ENCODE data around the gene MPPED2. TPM values are rescaled to one million over a fixed set of nuclear protein-coding genes. Genes with fewer than 3 reads are reported as not detected.

MPPED2 gene
- total RNA-seq, 1 experiment from 2014 or later, result not detected

DNA sequence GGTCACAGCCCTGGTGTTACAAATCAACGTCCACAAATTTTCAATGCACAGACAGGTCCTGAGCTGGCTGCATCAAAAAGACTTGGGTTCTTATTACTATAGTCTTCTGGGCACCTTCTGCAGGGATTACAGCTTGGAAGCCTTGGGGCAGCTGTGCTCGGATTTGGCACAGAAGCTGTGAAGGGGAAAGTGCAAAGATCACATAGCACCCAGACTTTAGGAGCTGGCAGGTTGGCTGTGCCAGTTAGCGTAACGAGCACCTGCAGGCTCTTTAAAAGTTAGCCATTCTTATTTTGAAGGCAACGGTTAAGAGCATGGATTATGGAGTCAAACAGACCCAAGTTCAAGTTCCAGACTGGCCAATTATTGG, 162.9 kb downstream of the MPPED2 start:
- Histone ChIP-seq H3K36me3 (ENCODE audit: control insufficient read depth in 1 of 2, insufficient read depth in 2 of 2, low read length in 2 of 2) (no peaks in the 10 kb centered on the region), H3K9me2 (ENCODE audit: insufficient read depth) (no peaks in the 10 kb centered on the region), H2AFZ (ENCODE audit: low read depth, low read length, poor library complexity, severe bottlenecking) (no peak overlapping the region), H3K4me3 (replicated peaks in 1 of 2; ENCODE audit: low read depth in 1 of 2, low read length in 2 of 2) (no peak overlapping the region), H3K4me1 (ENCODE audit: control insufficient read depth in 1 of 2, insufficient read depth in 2 of 2, low read length in 2 of 2) (no peaks in the 10 kb centered on the region), H3K27me3 (ENCODE audit: insufficient read depth, low read length) (peaks cover 85% of the 10 kb centered on the region), H3K4me2 (ENCODE audit: low read length) (no peak overlapping the region), H3K9me3 (ENCODE audit: control insufficient read depth in 1 of 2, insufficient read depth in 1 of 2, low read depth in 1 of 2, low read length in 2 of 2) (no peaks in the 10 kb centered on the region), H3K27ac (ENCODE audit: low read depth, low read length) (no peak overlapping the region), H3K79me2 (ENCODE audit: insufficient read depth, low read length) (no peaks in the 10 kb centered on the region), H4K20me1 (ENCODE audit: insufficient read depth) (no peaks in the 10 kb centered on the region), H3K9ac (ENCODE audit: low read length) (no peak overlapping the region)
- CTCF ChIA-PET, result no interaction called here
- ATAC-seq, result no peak
- POLR2A ChIA-PET, result no interaction called here
- no TSS peak for BruUV-seq (replicated peaks)
- DNase-seq (ENCODE audit: low read depth, low spot score), result no peak
- RAD21 ChIA-PET (ENCODE audit: low non-redundant PET in 1 of 2, low total read pairs in 2 of 2, uncharacterized antibody in 2 of 2, unreplicated experiment in 2 of 2), result no interaction called here
- TF ChIP-seq EZH2 (IDR thresholded peaks at IDR 0.05) (no peak), RAD21 (IDR thresholded peaks at IDR 0.05; ENCODE audit: low read depth) (no peak), FOSL1 (IDR thresholded peaks at IDR 0.05; ENCODE audit: low read depth) (no peak), YY1 (IDR thresholded peaks at IDR 0.05; ENCODE audit: extremely low read depth, insufficient replicate concordance, low read depth, low read length) (no peak), POLR2AphosphoS5 (IDR thresholded peaks at IDR 0.05; ENCODE audit: low read depth, low read length) (no peak), EZH2phosphoT487 (IDR thresholded peaks at IDR 0.05; ENCODE audit: borderline replicate concordance) (no peak), CBX3 (IDR thresholded peaks at IDR 0.05; ENCODE audit: low read depth) (no peak), EGR1 (IDR thresholded peaks at IDR 0.05; ENCODE audit: low read depth) (no peak), TCF7L2 (IDR thresholded peaks at IDR 0.05; ENCODE audit: borderline replicate concordance, extremely low read depth, insufficient read depth, insufficient read length) (no peak)
- TF ChIP-seq, protein P1, sequence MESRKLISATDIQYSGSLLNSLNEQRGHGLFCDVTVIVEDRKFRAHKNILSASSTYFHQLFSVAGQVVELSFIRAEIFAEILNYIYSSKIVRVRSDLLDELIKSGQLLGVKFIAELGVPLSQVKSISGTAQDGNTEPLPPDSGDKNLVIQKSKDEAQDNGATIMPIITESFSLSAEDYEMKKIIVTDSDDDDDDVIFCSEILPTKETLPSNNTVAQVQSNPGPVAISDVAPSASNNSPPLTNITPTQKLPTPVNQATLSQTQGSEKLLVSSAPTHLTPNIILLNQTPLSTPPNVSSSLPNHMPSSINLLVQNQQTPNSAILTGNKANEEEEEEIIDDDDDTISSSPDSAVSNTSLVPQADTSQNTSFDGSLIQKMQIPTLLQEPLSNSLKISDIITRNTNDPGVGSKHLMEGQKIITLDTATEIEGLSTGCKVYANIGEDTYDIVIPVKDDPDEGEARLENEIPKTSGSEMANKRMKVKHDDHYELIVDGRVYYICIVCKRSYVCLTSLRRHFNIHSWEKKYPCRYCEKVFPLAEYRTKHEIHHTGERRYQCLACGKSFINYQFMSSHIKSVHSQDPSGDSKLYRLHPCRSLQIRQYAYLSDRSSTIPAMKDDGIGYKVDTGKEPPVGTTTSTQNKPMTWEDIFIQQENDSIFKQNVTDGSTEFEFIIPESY (IDR thresholded peaks at IDR 0.05; ENCODE audit: extremely low read depth, insufficient replicate concordance, low read length), result no peak
- TF ChIP-seq, protein P2, sequence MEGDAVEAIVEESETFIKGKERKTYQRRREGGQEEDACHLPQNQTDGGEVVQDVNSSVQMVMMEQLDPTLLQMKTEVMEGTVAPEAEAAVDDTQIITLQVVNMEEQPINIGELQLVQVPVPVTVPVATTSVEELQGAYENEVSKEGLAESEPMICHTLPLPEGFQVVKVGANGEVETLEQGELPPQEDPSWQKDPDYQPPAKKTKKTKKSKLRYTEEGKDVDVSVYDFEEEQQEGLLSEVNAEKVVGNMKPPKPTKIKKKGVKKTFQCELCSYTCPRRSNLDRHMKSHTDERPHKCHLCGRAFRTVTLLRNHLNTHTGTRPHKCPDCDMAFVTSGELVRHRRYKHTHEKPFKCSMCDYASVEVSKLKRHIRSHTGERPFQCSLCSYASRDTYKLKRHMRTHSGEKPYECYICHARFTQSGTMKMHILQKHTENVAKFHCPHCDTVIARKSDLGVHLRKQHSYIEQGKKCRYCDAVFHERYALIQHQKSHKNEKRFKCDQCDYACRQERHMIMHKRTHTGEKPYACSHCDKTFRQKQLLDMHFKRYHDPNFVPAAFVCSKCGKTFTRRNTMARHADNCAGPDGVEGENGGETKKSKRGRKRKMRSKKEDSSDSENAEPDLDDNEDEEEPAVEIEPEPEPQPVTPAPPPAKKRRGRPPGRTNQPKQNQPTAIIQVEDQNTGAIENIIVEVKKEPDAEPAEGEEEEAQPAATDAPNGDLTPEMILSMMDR (IDR thresholded peaks at IDR 0.05 in 2 of 3, conservative IDR thresholded peaks at IDR 0.05 in 1 of 3; ENCODE audit: borderline replicate concordance in 1 of 3, insufficient read depth in 1 of 3, low read depth in 2 of 3, low read length in 2 of 3), result no peak
- TF ChIP-seq, protein P3, sequence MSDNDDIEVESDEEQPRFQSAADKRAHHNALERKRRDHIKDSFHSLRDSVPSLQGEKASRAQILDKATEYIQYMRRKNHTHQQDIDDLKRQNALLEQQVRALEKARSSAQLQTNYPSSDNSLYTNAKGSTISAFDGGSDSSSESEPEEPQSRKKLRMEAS (IDR thresholded peaks at IDR 0.05), result no peak
- TF ChIP-seq, protein P4, sequence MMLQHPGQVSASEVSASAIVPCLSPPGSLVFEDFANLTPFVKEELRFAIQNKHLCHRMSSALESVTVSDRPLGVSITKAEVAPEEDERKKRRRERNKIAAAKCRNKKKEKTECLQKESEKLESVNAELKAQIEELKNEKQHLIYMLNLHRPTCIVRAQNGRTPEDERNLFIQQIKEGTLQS (IDR thresholded peaks at IDR 0.05), result no peak
- intact Hi-C loops (cut with micrococcal nuclease), result no loop called here
